K562 (cell line): ENCODE measurements around the gene DTNBP1. TPM values are rescaled to one million over a fixed set of nuclear protein-coding genes. Genes with fewer than 3 reads are reported as not detected.

Experiments used
- BDP1 ChIP-seq: IDR thresholded peaks from 3 replicates; pipeline ENCODE4 v1.6.1; 2011; ENCODE audit not compliant: insufficient read length, insufficient read depth
- EP300 ChIP-seq: IDR thresholded peaks from 2 replicates; pipeline ENCODE4 v1.6.1; 2012; ENCODE audit warnings: low read length, improper control_type of control experiment
- EP400 ChIP-seq: fragments of 450-650 bp; IDR thresholded peaks from 2 replicates; pipeline ENCODE4 v1.6.1; 2017; ENCODE audit warnings: antibody characterized with exemption, mild to moderate bottlenecking, moderate library complexity
- FOXA3 ChIP-seq, 2 experiments: fragments of 450-650 bp in 1 of 2; sonication (generic) in 1 of 2; formaldehyde crosslinking; IDR thresholded peaks in 1 of 2; conservative IDR thresholded peaks in 1 of 2; 2 replicates each; pipeline versions ENCODE4 v1.4.0 to v1.8.0; 2020 to 2022; ENCODE audit warnings: mild to moderate bottlenecking in 2 of 2, missing genetic modification reagents in 1 of 2
- ILF3 ChIP-seq: fragments of 450-650 bp; IDR thresholded peaks from 2 replicates; pipeline ENCODE4 v1.6.1; 2018; ENCODE audit warnings: antibody characterized with exemption, mild to moderate bottlenecking, moderate library complexity, borderline replicate concordance
- JUND ChIP-seq, 2 experiments: IDR thresholded peaks; 2 replicates in 1 of 2; 3 replicates in 1 of 2; pipeline ENCODE4 v1.6.1; 2011; ENCODE audit warnings: borderline replicate concordance in 2 of 2, low read depth in 2 of 2, low read length in 2 of 2, improper control_type of control experiment in 1 of 2, missing biosample characterization in 1 of 2, missing genetic modification characterization in 1 of 2, missing genetic modification reagents in 1 of 2
- KAT7 ChIP-seq: sonication (generic); formaldehyde crosslinking; IDR thresholded peaks from 2 replicates; pipeline ENCODE4 v1.8.0; 2022; ENCODE audit warnings: missing genetic modification reagents, mild to moderate bottlenecking, borderline replicate concordance
- NELFE ChIP-seq: IDR thresholded peaks from 2 replicates; pipeline ENCODE4 v1.6.1; 2011; ENCODE audit warnings: mild to moderate bottlenecking; ENCODE audit not compliant: insufficient read depth, insufficient read length
- NR4A1 ChIP-seq, 2 experiments: fragments of 250-450 bp in 1 of 2; fragments of 450-650 bp in 1 of 2; sonication (Bioruptor Pico) in 1 of 2; IDR thresholded peaks; 2 replicates each; pipeline versions ENCODE4 v1.4.0 to v1.6.1; 2016 to 2020; ENCODE audit warnings: mild to moderate bottlenecking in 2 of 2, missing compliant biosample characterization in 1 of 2, missing genetic modification characterization in 1 of 2, moderate library complexity in 1 of 2
- POLR2H ChIP-seq: IDR thresholded peaks from 2 replicates; pipeline ENCODE4 v1.6.1; 2016; ENCODE audit warnings: missing genetic modification characterization, low read depth, mild to moderate bottlenecking, control low read depth, missing compliant biosample characterization, moderate library complexity
- PRMT5 ChIP-seq: sonication (generic); formaldehyde crosslinking; IDR thresholded peaks from 2 replicates; pipeline ENCODE4 v1.5.0; 2020; ENCODE audit warnings: missing genetic modification reagents
- RBM34 ChIP-seq: fragments of 200-400 bp; formaldehyde crosslinking; IDR thresholded peaks from 2 replicates; pipeline ENCODE4 v1.6.1; 2018; ENCODE audit warnings: low read length, borderline replicate concordance; ENCODE audit not compliant: insufficient read depth
- ZBTB17 ChIP-seq: fragments of 450-650 bp; formaldehyde crosslinking; IDR thresholded peaks from 2 replicates; pipeline ENCODE4 v1.4.0; 2020; ENCODE audit warnings: mild to moderate bottlenecking
- ZFPM2 ChIP-seq: fragments of 250-450 bp; sonication (Bioruptor Pico); IDR thresholded peaks from 2 replicates; pipeline ENCODE4 v1.5.1; 2022; ENCODE audit warnings: mild to moderate bottlenecking
- ZSCAN32 ChIP-seq: fragments of 450-650 bp; formaldehyde crosslinking; IDR thresholded peaks from 2 replicates; pipeline ENCODE4 v1.4.0; 2020; ENCODE audit warnings: mild to moderate bottlenecking, moderate library complexity
- polyA plus RNA-seq, 8 experiments: library from polyadenylated mRNA; depleted of rRNA in 4 of 8; stranded (reverse) in 5 of 8; unstranded in 3 of 8; fragments of >200 nt; fragmentation: Nextera tagmentation in 2 of 8; fragmentation: Illumina TruSeq in 1 of 8; extraction: Ambion mirVana in 2 of 8; extraction: Trizol in 1 of 8; gene quantifications; 2 replicates each; pipeline versions ENCODE4 v1.2.1 to v1.2.3, GENCODE V29; 2011 to 2014; ENCODE audit warnings: inconsistent platforms in 1 of 8, missing spikeins in 1 of 8
- total RNA-seq, 7 experiments: library from RNA; depleted of rRNA in 6 of 7; stranded (reverse); fragments of >200 nt in 6 of 7; fragmentation: Illumina TruSeq in 2 of 7; extraction: Trizol in 2 of 7; gene quantifications; 2 replicates each; pipeline versions ENCODE4 v1.2.1 to v1.2.3, GENCODE V29; 2011 to 2021; ENCODE audit warnings: low replicate concordance in 1 of 7
- TF ChIP-seq, protein P1 (sequence below): fragments of 250-450 bp; sonication (Bioruptor Pico); IDR thresholded peaks from 2 replicates; pipeline ENCODE4 v1.5.0; 2021
- TF ChIP-seq, protein P2 (sequence below): fragments of 450-650 bp; conservative IDR thresholded peaks from 2 replicates; pipeline ENCODE4 v1.6.1; 2016; ENCODE audit warnings: missing genetic modification characterization, low read depth, mild to moderate bottlenecking, control low read depth, missing compliant biosample characterization
- TF ChIP-seq, protein P3 (sequence below): fragments of 450-650 bp; formaldehyde crosslinking; IDR thresholded peaks from 2 replicates; pipeline ENCODE4 v1.4.0; 2022; ENCODE audit warnings: mild to moderate bottlenecking, moderate library complexity
- TF ChIP-seq, protein P4 (sequence below), 2 experiments: fragments of 450-650 bp in 1 of 2; sonication (generic) in 1 of 2; formaldehyde crosslinking in 1 of 2; IDR thresholded peaks in 1 of 2; conservative IDR thresholded peaks in 1 of 2; 2 replicates each; pipeline versions ENCODE4 v1.6.1 to v1.8.1; 2016 to 2023; ENCODE audit warnings: mild to moderate bottlenecking in 2 of 2, moderate library complexity in 2 of 2, inconsistent platforms in 1 of 2, missing genetic modification reagents in 1 of 2
- TF ChIP-seq, protein P5 (sequence below): fragments of 250-450 bp; sonication (Bioruptor Pico); IDR thresholded peaks from 2 replicates; pipeline ENCODE4 v1.5.0; 2020; ENCODE audit warnings: mild to moderate bottlenecking

Gene DTNBP1
- total and polyA plus RNA-seq, 9 of the 15 experiments (the other 6 are each of a cell fraction or from before 2014, with no cell fraction given), result 16.7 to 54.5 (median 21.4) TPM

DNA sequence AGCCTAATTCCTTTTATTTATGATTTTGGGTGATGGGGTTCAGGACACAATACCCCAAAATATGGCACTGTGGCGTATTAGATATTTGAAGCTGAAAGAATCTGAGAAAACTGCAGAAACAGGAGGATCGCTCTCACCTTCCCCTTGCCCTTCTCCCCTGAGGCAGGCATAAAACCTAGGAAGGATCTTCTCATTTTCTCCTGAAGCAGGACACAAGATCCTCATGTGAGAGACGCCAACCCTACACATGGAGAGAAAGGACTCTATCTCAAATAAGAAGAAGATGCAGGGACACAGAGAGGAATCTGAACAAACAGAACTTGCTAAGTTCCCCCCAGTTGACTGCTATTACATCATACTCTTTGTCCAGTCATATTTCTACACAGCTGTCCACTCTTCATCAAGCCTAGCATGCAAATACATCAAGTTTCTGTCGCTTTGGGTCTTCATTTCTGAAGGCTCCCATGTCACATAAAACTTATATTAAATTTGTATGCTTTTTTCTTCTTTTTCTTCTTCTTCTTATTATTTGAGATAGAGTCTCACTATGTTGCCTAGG lies 109.0 kb downstream of the DTNBP1 start (continued):
- TF ChIP-seq BDP1, result no peak
- TF ChIP-seq ILF3, result no peak
- 0 out of 2 replicates have a peak, but pooled peaks have one; percentile 50 for TF ChIP-seq KAT7
- TF ChIP-seq, protein P1, sequence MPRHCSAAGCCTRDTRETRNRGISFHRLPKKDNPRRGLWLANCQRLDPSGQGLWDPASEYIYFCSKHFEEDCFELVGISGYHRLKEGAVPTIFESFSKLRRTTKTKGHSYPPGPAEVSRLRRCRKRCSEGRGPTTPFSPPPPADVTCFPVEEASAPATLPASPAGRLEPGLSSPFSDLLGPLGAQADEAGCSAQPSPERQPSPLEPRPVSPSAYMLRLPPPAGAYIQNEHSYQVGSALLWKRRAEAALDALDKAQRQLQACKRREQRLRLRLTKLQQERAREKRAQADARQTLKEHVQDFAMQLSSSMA (CRISPR knock-in tag), result no peak
- TF ChIP-seq POLR2H (tag), result 0 out of 2 replicates have a peak, but pooled peaks have one; percentile 12
- TF ChIP-seq, protein P2, sequence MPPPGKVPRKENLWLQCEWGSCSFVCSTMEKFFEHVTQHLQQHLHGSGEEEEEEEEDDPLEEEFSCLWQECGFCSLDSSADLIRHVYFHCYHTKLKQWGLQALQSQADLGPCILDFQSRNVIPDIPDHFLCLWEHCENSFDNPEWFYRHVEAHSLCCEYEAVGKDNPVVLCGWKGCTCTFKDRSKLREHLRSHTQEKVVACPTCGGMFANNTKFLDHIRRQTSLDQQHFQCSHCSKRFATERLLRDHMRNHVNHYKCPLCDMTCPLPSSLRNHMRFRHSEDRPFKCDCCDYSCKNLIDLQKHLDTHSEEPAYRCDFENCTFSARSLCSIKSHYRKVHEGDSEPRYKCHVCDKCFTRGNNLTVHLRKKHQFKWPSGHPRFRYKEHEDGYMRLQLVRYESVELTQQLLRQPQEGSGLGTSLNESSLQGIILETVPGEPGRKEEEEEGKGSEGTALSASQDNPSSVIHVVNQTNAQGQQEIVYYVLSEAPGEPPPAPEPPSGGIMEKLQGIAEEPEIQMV, result peak; percentile 22; the same call in 1 of the 2 replicates
- no peak for TF ChIP-seq NR4A1 (CRISPR knock-in tag; IDR thresholded peaks at IDR 0.05)
- 0 out of 2 replicates have a peak, but pooled peaks have one; percentile 50 for TF ChIP-seq NR4A1 (tag; IDR thresholded peaks at IDR 0.05)
- TF ChIP-seq EP300, result peak; percentile 45; the same call in 1 of the 2 replicates
- peak; percentile 29; the same call in 1 of the 2 replicates for TF ChIP-seq EP400
- peak; percentile 81; the same call in 1 of the 2 replicates for TF ChIP-seq ZSCAN32 (CRISPR knock-in tag)
- TF ChIP-seq, protein P3, sequence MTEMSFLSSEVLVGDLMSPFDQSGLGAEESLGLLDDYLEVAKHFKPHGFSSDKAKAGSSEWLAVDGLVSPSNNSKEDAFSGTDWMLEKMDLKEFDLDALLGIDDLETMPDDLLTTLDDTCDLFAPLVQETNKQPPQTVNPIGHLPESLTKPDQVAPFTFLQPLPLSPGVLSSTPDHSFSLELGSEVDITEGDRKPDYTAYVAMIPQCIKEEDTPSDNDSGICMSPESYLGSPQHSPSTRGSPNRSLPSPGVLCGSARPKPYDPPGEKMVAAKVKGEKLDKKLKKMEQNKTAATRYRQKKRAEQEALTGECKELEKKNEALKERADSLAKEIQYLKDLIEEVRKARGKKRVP, result peak; percentile 90
- TF ChIP-seq PRMT5 (CRISPR knock-in tag), result no peak
- peak; percentile 79 for TF ChIP-seq JUND (IDR thresholded peaks at IDR 0.05; ENCODE audit: borderline replicate concordance, low read depth, low read length)
- TF ChIP-seq JUND (tag; IDR thresholded peaks at IDR 0.05; ENCODE audit: borderline replicate concordance, low read depth, low read length), result no peak
- TF ChIP-seq, protein P4, sequence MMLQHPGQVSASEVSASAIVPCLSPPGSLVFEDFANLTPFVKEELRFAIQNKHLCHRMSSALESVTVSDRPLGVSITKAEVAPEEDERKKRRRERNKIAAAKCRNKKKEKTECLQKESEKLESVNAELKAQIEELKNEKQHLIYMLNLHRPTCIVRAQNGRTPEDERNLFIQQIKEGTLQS (IDR thresholded peaks at IDR 0.05), result peak; percentile 92
- TF ChIP-seq, protein P4 (CRISPR knock-in tag; conservative IDR thresholded peaks at IDR 0.05), result no peak
- TF ChIP-seq NELFE, result no peak
- TF ChIP-seq, protein P5, sequence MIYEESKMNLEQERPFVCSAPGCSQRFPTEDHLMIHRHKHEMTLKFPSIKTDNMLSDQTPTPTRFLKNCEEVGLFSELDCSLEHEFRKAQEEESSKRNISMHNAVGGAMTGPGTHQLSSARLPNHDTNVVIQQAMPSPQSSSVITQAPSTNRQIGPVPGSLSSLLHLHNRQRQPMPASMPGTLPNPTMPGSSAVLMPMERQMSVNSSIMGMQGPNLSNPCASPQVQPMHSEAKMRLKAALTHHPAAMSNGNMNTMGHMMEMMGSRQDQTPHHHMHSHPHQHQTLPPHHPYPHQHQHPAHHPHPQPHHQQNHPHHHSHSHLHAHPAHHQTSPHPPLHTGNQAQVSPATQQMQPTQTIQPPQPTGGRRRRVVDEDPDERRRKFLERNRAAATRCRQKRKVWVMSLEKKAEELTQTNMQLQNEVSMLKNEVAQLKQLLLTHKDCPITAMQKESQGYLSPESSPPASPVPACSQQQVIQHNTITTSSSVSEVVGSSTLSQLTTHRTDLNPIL, result no peak
- peak in 1 of 2 experiments; percentile 39; a peak in 1 of 4 replicates for TF ChIP-seq FOXA3 (CRISPR knock-in tag; conservative IDR thresholded peaks at IDR 0.05 in 1 of 2, IDR thresholded peaks at IDR 0.05 in 1 of 2)
- TF ChIP-seq ZFPM2 (CRISPR knock-in tag), result no peak
- TF ChIP-seq ZBTB17 (CRISPR knock-in tag), result 0 out of 2 replicates have a peak, but pooled peaks have one; percentile 48
- no peak for TF ChIP-seq RBM34
